Activated gamma-delta T cell treated with anti-CD3 and anti-CD28 coated beads, Interleukin-2, amount 50 U/mL, for 16 hours (primary cell): ENCODE measurements around the gene MIX23.

Experiments
- DNase-seq: peaks from one replicate; pipeline ENCODE4 v3.0.0-alpha.2; 2020; ENCODE audit warnings: low read depth

The MIX23 gene

DNA sequence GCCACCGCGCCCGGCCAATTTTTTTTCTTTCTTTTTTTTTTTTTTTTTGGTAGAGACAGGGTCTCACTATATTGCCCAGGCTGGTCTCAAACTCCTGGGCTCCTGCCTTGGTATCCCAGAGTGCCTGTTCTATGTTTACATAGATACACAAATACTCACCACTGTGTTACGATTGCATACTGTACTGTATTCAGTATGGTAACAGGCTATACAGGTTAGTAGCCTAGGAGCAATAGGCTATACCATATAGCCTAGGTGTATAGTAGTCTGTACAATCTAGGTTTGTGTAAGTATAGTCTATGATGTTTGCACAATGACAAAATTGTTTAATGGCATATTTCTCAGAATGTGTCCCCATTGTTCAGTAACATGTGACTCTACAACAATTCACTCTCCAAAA lies 31.4 kb downstream of the MIX23 start:
- no peak for DNase-seq

DNA sequence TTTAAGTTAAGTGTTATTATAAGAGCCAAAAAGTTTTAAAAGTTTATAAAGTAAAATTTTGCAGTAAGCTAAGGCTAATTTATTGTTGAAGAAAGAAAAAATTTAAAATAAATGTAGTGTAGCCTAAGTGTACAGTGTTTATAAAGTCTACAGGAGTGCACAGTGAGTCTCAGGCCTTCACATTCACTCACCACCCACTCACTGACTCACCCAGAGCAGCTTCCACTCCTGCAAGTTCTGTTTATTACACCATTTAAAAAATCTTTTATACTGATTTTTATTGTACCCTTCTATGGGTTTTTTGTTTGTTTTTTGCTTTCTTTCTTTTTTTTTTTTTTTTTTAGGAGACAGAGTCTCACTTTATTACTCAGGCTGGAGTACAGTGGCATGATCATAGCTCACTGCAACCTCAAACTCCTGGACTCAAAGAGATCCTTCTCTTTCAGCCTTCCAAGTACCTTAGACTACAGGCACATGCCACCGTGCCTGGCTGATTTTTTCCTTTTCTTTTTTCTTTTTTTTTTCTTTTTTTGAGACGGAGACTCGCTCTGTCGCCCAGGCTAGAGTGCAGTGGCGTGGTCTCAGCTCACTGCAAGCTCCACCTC lies 32.1 kb downstream of the MIX23 start:
- no peak for DNase-seq

DNA sequence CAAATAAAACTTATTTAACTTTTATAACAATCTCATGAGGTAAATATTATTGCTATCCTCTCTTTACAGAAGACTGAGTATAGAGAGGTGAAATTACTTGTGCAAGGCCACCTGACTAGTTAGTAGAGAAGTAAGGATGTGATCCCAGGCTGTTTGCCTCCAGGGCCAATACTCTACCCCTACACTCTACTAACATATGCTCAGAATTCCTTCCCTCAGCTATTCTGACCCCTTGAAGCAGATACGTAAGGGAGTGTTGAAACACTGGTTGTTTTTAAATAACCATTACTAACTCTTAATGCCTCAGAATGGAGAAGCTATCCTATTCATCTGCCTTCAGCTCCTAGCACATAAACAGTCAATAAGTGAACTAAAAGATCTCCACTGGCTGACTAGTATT lies 33.9 kb downstream of the MIX23 start:
- DNase-seq = no peak

DNA sequence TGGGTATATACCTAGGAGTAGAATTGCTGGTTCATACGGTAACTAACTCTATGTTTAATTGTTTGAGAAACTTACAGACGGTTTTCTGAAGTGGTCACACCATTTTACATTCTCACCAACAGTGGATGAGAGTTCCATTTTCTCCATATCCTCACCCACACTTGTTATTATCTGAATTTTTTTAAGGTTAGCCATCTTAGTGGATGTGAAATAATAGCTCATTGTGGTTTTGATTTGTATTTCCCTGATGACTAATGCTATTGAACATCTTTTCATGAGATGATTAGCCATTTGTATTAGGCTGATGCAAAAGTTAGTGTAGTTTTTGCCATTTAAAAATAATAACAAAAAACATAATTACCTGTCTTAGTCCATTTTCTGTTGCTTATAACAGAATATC lies 39.4 kb downstream of the MIX23 start:
- no peak for DNase-seq

DNA sequence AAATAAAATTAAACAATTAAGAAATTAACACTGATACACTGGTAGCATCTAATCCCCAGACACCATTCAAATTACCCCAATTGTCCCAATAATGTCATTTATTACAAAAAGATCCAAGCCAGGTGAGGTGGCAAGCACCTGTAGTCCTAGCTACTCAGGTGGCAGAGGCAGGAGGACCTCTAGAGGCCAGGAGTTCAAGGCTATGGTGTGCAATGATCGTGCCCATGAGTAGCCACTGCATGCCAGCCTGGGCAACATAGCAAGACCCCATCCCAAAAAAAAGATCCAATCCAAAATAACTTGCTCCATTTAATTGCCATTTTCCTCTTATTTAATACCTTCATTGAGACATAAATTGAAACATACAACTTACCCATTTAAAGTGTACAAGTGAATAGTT lies 40.2 kb downstream of the MIX23 start:
- no peak for DNase-seq

DNA sequence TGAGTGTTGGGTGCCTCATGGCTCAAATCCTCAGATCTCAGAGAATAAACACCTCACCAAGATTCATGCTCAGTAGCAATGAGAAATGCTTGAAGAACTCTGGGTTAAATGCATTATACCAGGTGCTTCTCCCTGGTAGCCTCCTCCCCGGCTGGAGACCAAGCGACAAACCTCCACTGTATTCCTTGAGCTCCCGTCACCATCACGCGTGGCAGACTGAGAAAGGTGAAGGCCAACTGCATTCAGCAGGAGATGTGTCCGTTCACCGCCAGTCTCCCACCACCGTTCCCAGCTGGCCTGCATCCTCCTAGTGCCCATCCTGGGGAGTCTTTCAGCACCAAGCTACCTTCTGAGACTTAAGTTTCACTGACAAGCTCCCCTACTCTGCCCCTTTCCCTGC lies 50.5 kb downstream of the MIX23 start:
- DNase-seq = no peak

DNA sequence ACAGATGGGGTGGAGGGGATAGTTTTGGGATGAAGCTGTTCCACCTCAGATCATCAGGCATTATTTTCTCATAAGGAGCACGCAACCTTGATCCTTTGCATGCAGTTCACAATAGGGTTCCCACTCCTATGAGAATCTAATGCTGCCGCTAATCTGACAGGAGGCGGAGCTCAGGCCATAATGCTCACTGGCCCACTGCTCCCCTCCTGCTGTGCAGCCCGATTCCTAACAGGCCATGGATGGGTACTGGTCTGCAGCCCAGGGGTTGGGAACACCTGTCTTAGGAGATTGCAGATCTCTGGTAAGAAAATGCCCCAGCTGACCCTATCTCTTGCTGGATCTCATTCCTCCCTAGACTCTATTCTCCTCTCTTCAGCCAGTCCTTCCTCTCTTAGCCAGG lies 51.1 kb downstream of the MIX23 start:
- no peak for DNase-seq

DNA sequence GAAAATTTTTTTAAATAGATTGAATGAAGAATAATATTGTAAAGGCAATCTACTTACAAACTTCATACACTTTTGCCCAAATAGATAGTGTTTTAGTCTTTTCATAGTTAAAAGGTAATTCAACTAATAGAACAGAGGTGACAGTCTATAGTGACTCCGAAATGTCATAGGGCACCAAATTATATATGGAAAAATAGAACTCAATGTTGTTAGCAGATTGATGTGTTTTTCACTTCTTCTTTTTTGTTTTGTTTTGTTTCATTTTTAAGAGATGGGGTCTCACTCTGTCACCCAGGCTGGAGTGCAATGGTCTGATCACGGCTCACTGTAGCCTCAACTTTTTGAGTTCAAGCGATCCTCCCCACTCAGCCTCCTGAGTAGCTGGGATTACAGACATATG lies 57.3 kb downstream of the MIX23 start:
- DNase-seq = no peak

DNA sequence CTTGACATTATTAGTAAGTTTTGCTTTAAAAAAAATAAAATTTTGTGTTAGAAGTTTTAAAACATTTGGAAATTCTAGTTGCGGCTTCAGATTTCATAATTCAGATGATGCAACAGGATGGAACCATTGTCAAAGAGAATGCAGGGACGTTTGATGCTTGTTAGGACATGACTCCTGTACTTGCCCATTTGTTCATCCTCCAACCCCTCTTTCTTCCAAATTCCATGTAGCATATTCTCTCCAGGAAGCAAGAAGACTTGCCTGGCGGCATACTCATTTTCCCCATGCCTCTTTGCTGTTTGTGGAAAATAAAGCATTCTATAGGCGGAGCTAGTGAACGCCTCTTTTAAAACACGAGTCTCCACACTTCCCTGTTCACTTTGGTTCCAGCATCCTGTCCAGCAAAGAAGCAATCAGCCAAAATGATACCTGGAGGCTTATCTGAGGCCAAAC lies 58.1 kb downstream of the MIX23 start, which contains the start of gene CSTA:
Gene CSTA, plus strand, starts transcription at position 378 of the 453 bp plus-strand sequence. Its CDS starts 45 bp downstream, at position 423.
- no peak for DNase-seq

DNA sequence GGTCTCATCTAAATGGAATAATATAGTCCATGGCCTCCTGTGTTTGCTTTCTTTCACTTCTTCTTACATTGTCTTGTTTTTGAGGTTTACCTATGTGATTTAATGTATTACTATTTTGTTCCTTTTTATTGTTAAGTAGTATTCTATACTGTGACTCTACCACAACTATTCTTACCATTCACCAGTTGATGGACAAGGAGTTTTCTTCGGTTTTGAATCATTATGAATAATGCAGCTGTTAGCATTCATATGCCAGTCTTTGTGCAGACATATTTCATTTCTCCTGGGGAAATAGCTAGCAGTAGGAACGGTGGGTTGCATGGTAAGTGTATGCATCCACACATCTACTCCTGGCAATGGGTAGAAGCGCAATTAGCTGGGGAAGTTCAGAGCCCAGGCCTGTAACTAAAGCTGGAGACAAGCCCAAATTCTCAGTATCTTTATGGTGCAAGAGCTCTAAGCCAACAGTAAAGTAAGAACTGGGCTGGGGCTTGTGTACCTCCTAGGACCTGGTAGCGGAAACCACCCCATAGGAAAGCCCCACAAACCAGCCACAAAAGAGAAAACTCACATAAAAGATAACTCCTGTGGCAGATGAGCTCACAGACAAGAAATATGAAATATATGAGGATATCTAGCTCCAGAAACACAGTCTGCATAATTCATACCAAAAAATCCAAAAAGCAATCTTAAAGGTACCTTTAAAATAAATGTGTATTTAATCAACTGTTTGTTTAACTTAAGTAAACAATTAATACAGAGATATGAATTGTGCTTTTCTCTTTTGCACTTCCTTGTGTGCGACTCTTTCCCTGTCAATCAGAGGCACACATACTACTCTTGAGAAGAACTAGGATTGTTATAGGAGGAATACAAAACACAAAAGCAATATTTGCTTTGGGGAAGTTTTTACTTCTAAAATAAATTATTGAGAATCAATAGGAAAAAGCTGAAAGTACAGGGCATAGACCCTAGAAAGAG lies 60.6 kb downstream of the MIX23 start:
- DNase-seq = no peak

DNA sequence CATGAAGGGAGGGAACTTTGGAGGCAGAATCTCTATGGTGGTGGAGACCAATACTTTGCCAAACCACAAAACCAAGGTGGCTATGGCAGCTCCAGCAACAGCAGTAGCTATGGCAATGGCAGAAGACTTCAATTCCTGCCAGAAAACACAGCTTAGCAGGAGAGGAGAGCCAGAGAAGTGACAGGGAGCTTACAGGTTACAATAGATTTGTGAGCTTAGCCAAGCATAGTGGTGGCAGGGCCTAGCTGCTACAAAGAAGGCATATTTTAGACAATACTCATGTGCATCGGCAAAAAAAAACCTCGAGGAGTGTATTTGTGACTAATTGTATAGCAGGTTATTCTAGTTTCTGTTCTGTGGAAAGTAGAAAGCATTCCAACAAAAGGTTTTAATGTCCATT lies 64.4 kb downstream of the MIX23 start:
- DNase-seq = no peak

DNA sequence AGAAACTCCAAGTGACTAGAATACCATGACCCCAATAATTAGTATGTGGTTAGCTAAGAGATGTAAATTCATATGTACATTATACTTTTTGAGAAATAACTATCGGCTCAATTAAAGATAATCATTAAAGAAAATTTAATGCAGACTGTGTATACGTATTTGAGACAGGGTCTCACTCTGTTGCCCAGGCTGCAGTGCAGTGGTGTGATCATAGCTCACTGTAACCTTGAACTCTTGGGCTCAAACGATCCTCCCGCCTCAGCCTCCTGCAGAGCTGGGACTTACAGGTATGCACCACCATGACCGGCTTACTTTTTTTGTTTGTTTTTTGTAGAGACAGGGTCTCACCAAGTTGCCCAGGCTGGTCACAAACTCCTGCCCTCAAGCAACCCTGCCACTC lies 66.7 kb downstream of the MIX23 start:
- no peak for DNase-seq

DNA sequence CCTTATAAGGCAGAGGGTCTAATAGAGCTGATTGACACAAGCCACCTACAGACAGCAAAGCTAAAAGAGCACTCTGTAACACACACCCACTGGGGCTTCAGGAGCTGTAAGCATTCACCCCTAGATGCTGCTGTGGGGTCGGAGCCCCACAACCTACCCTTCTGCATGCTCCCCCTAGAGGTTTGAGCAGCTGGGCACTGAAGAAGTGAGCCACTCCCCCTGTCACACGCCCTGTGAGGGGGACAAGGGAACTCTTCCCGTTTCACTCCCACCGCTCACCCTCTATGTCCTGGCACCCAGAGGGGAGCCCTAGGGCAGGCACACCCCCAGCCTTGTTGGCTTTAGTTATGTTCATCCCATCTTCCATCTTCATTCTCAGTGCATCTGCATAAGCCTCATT lies 67.4 kb downstream of the MIX23 start:
- DNase-seq = no peak

DNA sequence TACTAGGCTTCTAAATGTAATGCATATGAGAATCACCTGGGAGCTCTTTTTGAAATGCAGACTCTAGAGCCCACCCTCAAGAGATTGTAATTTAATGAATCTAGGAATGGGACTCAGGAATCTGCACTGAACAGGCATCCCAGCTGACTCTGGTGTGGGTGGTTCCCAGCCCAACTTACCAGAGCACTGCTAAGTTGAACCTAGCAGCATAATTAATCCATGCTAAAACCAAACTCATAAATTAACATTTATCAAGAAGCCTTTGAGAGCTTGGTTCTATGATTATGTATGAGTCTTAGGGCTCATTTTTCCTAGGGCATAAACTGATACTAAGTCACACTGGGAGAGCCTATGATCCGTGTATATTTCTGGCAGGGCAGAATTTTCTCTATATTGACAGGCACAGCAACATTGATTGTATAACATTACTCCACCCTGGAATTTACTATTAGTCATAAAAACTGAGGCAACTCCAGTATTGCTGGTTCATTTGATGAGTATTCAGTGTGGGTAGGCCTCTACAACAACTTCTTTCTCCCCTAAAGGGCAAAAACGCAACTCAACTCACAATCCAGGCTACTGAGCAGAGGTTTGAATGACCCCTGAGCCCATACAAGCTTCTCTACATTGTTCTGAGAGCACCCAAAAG lies 68.7 kb downstream of the MIX23 start:
- DNase-seq = no peak

DNA sequence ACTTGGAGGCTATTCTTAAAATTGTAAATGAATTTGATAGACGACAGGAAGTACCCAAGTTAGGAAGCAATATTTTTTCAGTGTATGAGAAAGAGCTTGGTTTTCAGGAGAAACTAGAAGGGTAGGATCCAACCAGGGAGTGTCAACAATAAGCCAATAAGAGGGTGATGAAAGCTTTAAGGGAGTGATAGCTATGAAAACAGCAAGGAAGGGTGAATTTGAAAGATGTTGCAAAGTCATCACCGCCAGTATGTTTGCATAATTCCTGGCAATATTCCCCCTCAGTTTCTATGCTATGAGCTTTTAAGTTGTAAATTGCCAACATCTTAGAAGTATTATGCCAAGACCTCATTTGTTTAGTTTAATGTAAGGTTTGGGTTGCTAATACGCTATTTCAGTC lies 69.8 kb downstream of the MIX23 start:
- DNase-seq = no peak

DNA sequence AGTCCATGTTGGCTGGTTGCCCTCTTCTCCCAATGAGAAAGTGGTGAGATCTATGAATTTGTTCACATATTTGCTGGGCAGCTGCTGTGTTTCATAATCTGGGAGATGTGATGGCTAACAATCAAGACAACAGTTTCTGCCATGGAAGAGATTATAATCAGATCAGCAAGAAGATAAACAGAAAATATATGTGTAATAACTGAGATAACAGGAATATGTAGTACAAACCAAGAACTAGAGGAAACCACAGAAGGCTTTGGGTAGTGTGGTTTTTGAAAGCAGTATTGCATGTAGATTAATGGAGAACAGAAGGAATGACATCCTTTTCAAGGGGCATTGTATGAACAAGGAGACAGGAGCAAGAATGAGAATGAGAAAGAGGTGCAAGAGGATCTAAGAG lies 70.2 kb downstream of the MIX23 start:
- DNase-seq = no peak

DNA sequence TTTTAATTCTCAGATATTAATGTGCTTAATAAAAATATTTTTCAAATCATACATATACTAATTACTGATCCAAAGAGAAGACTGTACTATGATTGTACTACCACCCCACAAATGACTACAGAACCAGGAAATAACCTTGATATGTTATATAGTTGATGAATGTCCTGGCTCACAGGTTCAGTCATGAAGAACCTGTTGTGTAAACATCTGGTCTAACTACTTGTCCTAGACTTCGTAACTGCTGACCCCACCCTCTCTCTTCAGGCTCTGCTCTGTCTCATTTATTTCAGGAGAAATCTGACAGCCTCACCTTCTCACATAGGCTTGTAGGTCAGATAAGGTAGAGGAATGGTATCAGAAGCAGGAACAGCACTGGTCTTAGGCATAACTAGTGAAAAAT lies 72.7 kb downstream of the MIX23 start:
- DNase-seq = no peak
